Panc1 (cell line): Measurements from ENCODE around the gene ANK3. TPM values are rescaled to one million over a fixed set of nuclear protein-coding genes. Genes with fewer than 3 reads are reported as not detected.

Experiments used
- ATAC-seq: fragments of 200-7000 bp; cut with Tn5 transposase; 2 replicates; pipeline ENCODE4 v1.9.1; 2020; ENCODE audit warnings: mild to moderate bottlenecking, moderate library complexity
- BruUV-seq: library from RNA; stranded (reverse); fragments of 400-500 nt; replicated peaks from 2 replicates; lab custom pipeline; 2021; lab: Mats Ljungman, UMichigan
- CTCF ChIA-PET: fragments of 300-600 bp; sonication (Branson Sonifier 250); formaldehyde crosslinking; loops from one replicate; lab custom pipeline; 2022; ENCODE audit warnings: antibody characterized with exemption; lab: Charles Lee
- POLR2A ChIA-PET: fragments of 300-600 bp; sonication (Branson Sonifier 250); formaldehyde crosslinking; loops from one replicate; lab custom pipeline; 2022; ENCODE audit warnings: antibody characterized with exemption; lab: Charles Lee
- DNase-seq: peaks from one replicate; pipeline ENCODE4 v3.0.0-alpha.2; 2010; ENCODE audit warnings: low read depth, low spot score
- H3K27ac ChIP-seq: 2 replicates; pipeline ENCODE4 v1.5.1; 2011; ENCODE audit warnings: mild to moderate bottlenecking, low read length, inconsistent platforms
- H3K27me3 ChIP-seq: fragments of 200-500 bp; sonication (Bioruptor generic); 2 replicates; pipeline ENCODE4 v1.6.0; 2014; ENCODE audit warnings: low read length, inconsistent platforms; ENCODE audit not compliant: control insufficient read depth, insufficient read depth
- H3K36me3 ChIP-seq: fragments of 200-500 bp; sonication (Bioruptor generic); 2 replicates; pipeline ENCODE4 v1.5.1; 2014; ENCODE audit warnings: inconsistent platforms, mild to moderate bottlenecking, low read length, moderate library complexity; ENCODE audit not compliant: control insufficient read depth, insufficient read depth
- H3K4me1 ChIP-seq: 2 replicates; pipeline ENCODE4 v1.5.1; 2011; ENCODE audit warnings: inconsistent platforms, mild to moderate bottlenecking, low read length, moderate library complexity; ENCODE audit not compliant: control insufficient read depth, insufficient read depth
- H3K4me3 ChIP-seq, 2 experiments: 2 replicates each; pipeline ENCODE4 v1.5.1; 2011 to 2012; ENCODE audit warnings: low read depth in 2 of 2, low read length in 2 of 2, mild to moderate bottlenecking in 2 of 2, inconsistent platforms in 1 of 2, moderate library complexity in 1 of 2
- H3K9me3 ChIP-seq: fragments of 200-500 bp; sonication (Bioruptor generic); 2 replicates; pipeline ENCODE4 v1.5.1; 2014; ENCODE audit warnings: low read depth, mild to moderate bottlenecking, inconsistent platforms, low read length, moderate library complexity; ENCODE audit not compliant: control insufficient read depth, insufficient read depth
- CTCF ChIP-seq: fragments of 450-650 bp; IDR thresholded peaks from 2 replicates; pipeline ENCODE4 v1.5.1; 2017; ENCODE audit warnings: mild to moderate bottlenecking
- POLR2AphosphoS5 ChIP-seq: IDR thresholded peaks from 2 replicates; pipeline ENCODE4 v1.6.1; 2012; ENCODE audit warnings: mild to moderate bottlenecking, low read depth, low read length, moderate library complexity
- REST ChIP-seq, 2 experiments: IDR thresholded peaks; 2 replicates each; pipeline ENCODE4 v1.6.1; 2011 to 2012; ENCODE audit warnings: low read depth in 2 of 2, control low read depth in 1 of 2, low read length in 1 of 2, mild to moderate bottlenecking in 1 of 2, moderate library complexity in 1 of 2; ENCODE audit not compliant: insufficient read depth in 1 of 2
- SIN3A ChIP-seq: IDR thresholded peaks from 2 replicates; pipeline ENCODE4 v1.6.1; 2012; ENCODE audit warnings: low read depth, mild to moderate bottlenecking, low read length, moderate library complexity, borderline replicate concordance; ENCODE audit not compliant: insufficient read depth
- TCF7L2 ChIP-seq: IDR thresholded peaks from 2 replicates; pipeline ENCODE4 v1.6.1; 2011; ENCODE audit warnings: mild to moderate bottlenecking, low read depth, low read length, inconsistent platforms
- in situ Hi-C: cut with HindIII; loops from 2 replicates; pipeline ENCODE4 v1.10.0; 2016; ENCODE audit warnings: low sequenced_read_pairs, low pct_unique_long_range_greater_than_20kb
- intact Hi-C: fragments of 100-400 bp; cut with micrococcal nuclease; formaldehyde crosslinking; loops from one replicate; pipeline ENCODE4 v1.10.0; 2022; ENCODE audit not compliant: unreplicated experiment
- total RNA-seq: library from RNA; stranded (reverse); gene quantifications from one replicate; pipeline ENCODE4 v1.2.1, GENCODE V29; 2021; ENCODE audit not compliant: unreplicated experiment

The ANK3 gene
- total RNA-seq, 1 experiment from 2014 or later: 2.5 TPM

- H3K4me3 ChIP-seq: no peak overlapping the region
- intact Hi-C loops (no loop called here), in situ Hi-C loops (no loop called here)
- H3K27me3 ChIP-seq: no peaks in the 10 kb centered on the region
- BruUV-seq: no TSS peak
- ATAC-seq (no peak), DNase-seq (no peak)
- H3K9me3 ChIP-seq: no peaks in the 10 kb centered on the region
- H3K36me3 ChIP-seq: no peaks in the 10 kb centered on the region
- ChIA-PET POLR2A (no interaction called here), CTCF (no interaction called here)
- H3K4me1 ChIP-seq: no peaks in the 10 kb centered on the region
- no peak overlapping the region for H3K27ac ChIP-seq
- no peak for TF ChIP-seq SIN3A
- TF ChIP-seq CTCF: no peak
- TF ChIP-seq TCF7L2: no peak
- no peak for TF ChIP-seq POLR2AphosphoS5
- no peak for TF ChIP-seq REST (IDR thresholded peaks at IDR 0.05; ENCODE audit: insufficient read depth in 1 of 2, low read depth in 2 of 2, low read length in 1 of 2)
Observed at GRCh38 chr10:60239228-60239627, 150.4 kb downstream of the ANK3 start.

GRCh38 chr10:60238759-60239100, 150.9 kb downstream of the ANK3 start:
- in situ Hi-C loops (no loop called here), intact Hi-C loops (no loop called here)
- BruUV-seq: no TSS peak
- POLR2A ChIA-PET: no interaction called here
- H3K4me1 ChIP-seq: no peaks in the 10 kb centered on the region
- no peak overlapping the region for H3K27ac ChIP-seq
- TF ChIP-seq CTCF: no peak; the same call in 1 of the 2 replicates
- TF ChIP-seq TCF7L2: no peak
- no peak for TF ChIP-seq SIN3A
- no peak for TF ChIP-seq REST (IDR thresholded peaks at IDR 0.05; ENCODE audit: insufficient read depth in 1 of 2, low read depth in 2 of 2, low read length in 1 of 2)
- no peak for TF ChIP-seq POLR2AphosphoS5
- DNase-seq: no peak
- no peaks in the 10 kb centered on the region for H3K36me3 ChIP-seq
- H3K9me3 ChIP-seq: no peaks in the 10 kb centered on the region
- ATAC-seq: no peak
- no peaks in the 10 kb centered on the region for H3K27me3 ChIP-seq
- no peak overlapping the region for H3K4me3 ChIP-seq
- CTCF ChIA-PET: no interaction called here
